GM21529 (cell line): ENCODE data around the gene PTPRQ.

Source experiments
- ATAC-seq: cut with Tn5 transposase; IDR thresholded peaks from one replicate; pipeline ENCODE4 v1.9.1; 2021; ENCODE audit not compliant: unreplicated experiment

The PTPRQ gene

GRCh38 chr12:80556566-80556965 is 112.5 kb downstream of the PTPRQ start:
- ATAC-seq: no peak

- no peak for ATAC-seq
These were observed 115.7 kb downstream of the PTPRQ start for GRCh38 chr12:80559766-80560165.

GRCh38 chr12:80565271-80565670 is 121.2 kb downstream of the PTPRQ start:
- no peak for ATAC-seq

GRCh38 chr12:80567401-80567800 is 123.4 kb downstream of the PTPRQ start:
- no peak for ATAC-seq

GRCh38 chr12:80576641-80577418 is 132.8 kb downstream of the PTPRQ start:
- ATAC-seq: no peak

- ATAC-seq: no peak
These were observed 136.2 kb downstream of the PTPRQ start for GRCh38 chr12:80580254-80580653.

- ATAC-seq: no peak
These were observed 137.7 kb downstream of the PTPRQ start for GRCh38 chr12:80581783-80582182.

- ATAC-seq: no peak
These were observed 138.4 kb downstream of the PTPRQ start for GRCh38 chr12:80582431-80582830.

- no peak for ATAC-seq
These were observed 145.0 kb downstream of the PTPRQ start for GRCh38 chr12:80589077-80589476.

- ATAC-seq: no peak
These were observed 146.1 kb downstream of the PTPRQ start for GRCh38 chr12:80590085-80590484.

- ATAC-seq: no peak
These were observed 149.7 kb downstream of the PTPRQ start for GRCh38 chr12:80593766-80594165.

- ATAC-seq: no peak
These were observed 152.5 kb downstream of the PTPRQ start for GRCh38 chr12:80596509-80596908.

- ATAC-seq: no peak
These were observed 154.1 kb downstream of the PTPRQ start for GRCh38 chr12:80598004-80598606.

GRCh38 chr12:80602455-80602854 is 158.4 kb downstream of the PTPRQ start:
- no peak for ATAC-seq

- ATAC-seq: no peak
These were observed 163.5 kb downstream of the PTPRQ start for GRCh38 chr12:80607361-80608135.

- no peak for ATAC-seq
These were observed 173.7 kb downstream of the PTPRQ start for GRCh38 chr12:80617733-80618132.

GRCh38 chr12:80620281-80620680 is 176.2 kb downstream of the PTPRQ start:
- no peak for ATAC-seq

- no peak for ATAC-seq
These were observed 178.2 kb downstream of the PTPRQ start for GRCh38 chr12:80622271-80622670.

GRCh38 chr12:80625051-80625450 is 181.0 kb downstream of the PTPRQ start:
- ATAC-seq: no peak

- no peak for ATAC-seq
These were observed 181.9 kb downstream of the PTPRQ start for GRCh38 chr12:80625901-80626300.

- no peak for ATAC-seq
These were observed 183.7 kb downstream of the PTPRQ start for GRCh38 chr12:80627782-80628181.

GRCh38 chr12:80632835-80633234 is 188.8 kb downstream of the PTPRQ start:
- no peak for ATAC-seq
